HepG2 (cell line): ENCODE data around the gene NR5A2. TPM values are rescaled to one million over a fixed set of nuclear protein-coding genes. Genes with fewer than 3 reads are reported as not detected.

Source experiments
- ATAC-seq: fragments of 200-7000 bp; cut with Tn5 transposase; 3 replicates; pipeline ENCODE4 v1.9.1; 2020; ENCODE audit warnings: mild to moderate bottlenecking, moderate library complexity
- BruUV-seq: library from RNA; stranded (reverse); fragments of 400-500 nt; replicated peaks from 2 replicates; lab custom pipeline; 2021; lab: Mats Ljungman, UMichigan
- CTCF ChIA-PET: fragments of 300-600 bp; formaldehyde crosslinking; extraction: SDS; loops from one replicate; lab custom pipeline; 2021; ENCODE audit warnings: low total read pairs, inconsistent platforms, low intra/inter-chr PET ratio; lab: Yijun Ruan, JAX
- POLR2A ChIA-PET: fragments of 350-600 bp; sonication (Branson Sonifier 250); formaldehyde crosslinking; loops from one replicate; lab custom pipeline; 2020; ENCODE audit warnings: antibody characterized with exemption, inconsistent platforms; lab: Yijun Ruan, JAX
- DNase-seq: peaks from one replicate; pipeline ENCODE4 v3.0.0-alpha.2; 2015; ENCODE audit warnings: low spot score
- FAIRE-seq: peaks from 3 replicates; lab custom pipeline; 2011; peaks lifted over from hg19 to GRCh38; lab: Jason Lieb, UNC
- H2AFZ ChIP-seq: one replicate; pipeline ENCODE4 v1.6.1; 2011; ENCODE audit warnings: low read length, inconsistent platforms
- H3K27ac ChIP-seq: fragments of 300-600 bp; 3 replicates; pipeline ENCODE4 v1.8.0; 2011; ENCODE audit warnings: mixed run types, mild to moderate bottlenecking, mixed read lengths, low read length, inconsistent platforms; ENCODE audit not compliant: insufficient read depth; ENCODE audit errors: extremely low read length
- H3K27me3 ChIP-seq, 2 experiments: fragments of 200-600 bp in 1 of 2; 2 replicates in 1 of 2; 3 replicates in 1 of 2; pipeline versions ENCODE4 v1.6.0 to v1.8.0; 2011; ENCODE audit warnings: low read length in 2 of 2, mild to moderate bottlenecking in 2 of 2, moderate library complexity in 2 of 2, inconsistent platforms in 1 of 2; ENCODE audit not compliant: insufficient read depth in 2 of 2, control insufficient read depth in 1 of 2
- H3K36me3 ChIP-seq, 2 experiments: fragments of 200-600 bp in 1 of 2; replicated peaks in 1 of 2; 2 replicates in 1 of 2; 3 replicates in 1 of 2; pipeline versions ENCODE4 v1.5.1 to v1.8.0; 2011; ENCODE audit warnings: low read length in 2 of 2, inconsistent platforms in 1 of 2; ENCODE audit not compliant: insufficient read depth in 2 of 2, control insufficient read depth in 1 of 2
- H3K4me1 ChIP-seq: 2 replicates; pipeline ENCODE4 v1.5.1; 2012; ENCODE audit warnings: low read length, inconsistent platforms; ENCODE audit not compliant: insufficient read depth
- H3K4me2 ChIP-seq: 2 replicates; pipeline ENCODE4 v1.6.0; 2011; ENCODE audit warnings: low read depth, low read length, inconsistent platforms
- H3K4me3 ChIP-seq, 3 experiments: fragments of 200-600 bp in 1 of 3; sonication (generic), shearing (Covaris generic) in 1 of 3; replicated peaks in 1 of 3; 2 replicates each; pipeline ENCODE4 v1.5.1; 2011 to 2016; ENCODE audit warnings: low read length in 3 of 3, inconsistent platforms in 2 of 3, low read depth in 2 of 3, mild to moderate bottlenecking in 2 of 3, control low read depth in 1 of 3, mixed read lengths in 1 of 3; ENCODE audit not compliant: insufficient read depth in 1 of 3
- H3K79me2 ChIP-seq: one replicate; pipeline ENCODE4 v1.6.1; 2011; ENCODE audit warnings: low read length, inconsistent platforms; ENCODE audit not compliant: insufficient read depth
- H3K9ac ChIP-seq: 2 replicates; pipeline ENCODE4 v1.6.0; 2011; ENCODE audit warnings: mild to moderate bottlenecking, low read depth, low read length, inconsistent platforms; ENCODE audit not compliant: insufficient read depth
- H3K9me3 ChIP-seq: 2 replicates; pipeline ENCODE4 v1.5.1; 2012; ENCODE audit warnings: mild to moderate bottlenecking, low read length
- H4K20me1 ChIP-seq: 2 replicates; pipeline ENCODE4 v1.6.0; 2011; ENCODE audit warnings: inconsistent platforms, mild to moderate bottlenecking, low read length, moderate library complexity; ENCODE audit not compliant: insufficient read depth
- ADNP ChIP-seq: sonication (generic); formaldehyde crosslinking; IDR thresholded peaks from 2 replicates; pipeline ENCODE4 v1.4.0; 2020; ENCODE audit warnings: missing genetic modification reagents
- HNF4G ChIP-seq, 2 experiments: sonication (generic) in 1 of 2; formaldehyde crosslinking in 1 of 2; IDR thresholded peaks; 2 replicates each; pipeline versions ENCODE4 v1.4.0 to v1.6.1; 2011 to 2020; ENCODE audit warnings: borderline replicate concordance in 2 of 2, low read depth in 2 of 2, mild to moderate bottlenecking in 2 of 2, low read length in 1 of 2, missing genetic modification reagents in 1 of 2, moderate library complexity in 1 of 2
- KDM4B ChIP-seq: sonication (generic); formaldehyde crosslinking; IDR thresholded peaks from 2 replicates; pipeline ENCODE4 v1.4.0; 2020; ENCODE audit warnings: missing genetic modification reagents
- KLF11 ChIP-seq: IDR thresholded peaks from 2 replicates; pipeline ENCODE4 v1.6.1; 2016; ENCODE audit warnings: missing compliant biosample characterization
- NFE2L2 ChIP-seq: fragments of 150-350 bp; IDR thresholded peaks from 2 replicates; pipeline ENCODE4 v1.6.1; 2014; ENCODE audit warnings: low read length
- ZNF44 ChIP-seq: sonication (generic); formaldehyde crosslinking; IDR thresholded peaks from 2 replicates; pipeline ENCODE4 v1.5.1; 2020; ENCODE audit warnings: mild to moderate bottlenecking, missing genetic modification reagents
- ZNF839 ChIP-seq: sonication (generic); formaldehyde crosslinking; IDR thresholded peaks from 2 replicates; pipeline ENCODE4 v1.4.0; 2020; ENCODE audit warnings: missing genetic modification reagents, mild to moderate bottlenecking, borderline replicate concordance
- WGBS: methylation state at CpG from one replicate; pipeline ENCODE4 v1.1.6; 2017; ENCODE audit warnings: low lambda C conversion rate; 5-methylcytosine and 5-hydroxymethylcytosine counted together
- in situ Hi-C: cut with HindIII; loops from 2 replicates; pipeline ENCODE4 v1.10.0; 2017; ENCODE audit warnings: low pct_unique_long_range_greater_than_20kb; ENCODE audit not compliant: extremely low pct_ligation_motif_present
- intact Hi-C: fragments of 100-400 bp; cut with micrococcal nuclease; formaldehyde crosslinking; loops from one replicate; pipeline ENCODE4 v1.10.0; 2022; ENCODE audit not compliant: unreplicated experiment
- polyA plus RNA-seq, 8 experiments: library from polyadenylated mRNA; depleted of rRNA in 3 of 8; stranded (reverse) in 7 of 8; unstranded in 1 of 8; fragments of >200 nt; fragmentation: Illumina TruSeq in 4 of 8; extraction: Trizol in 4 of 8; gene quantifications; 2 replicates each; pipeline versions ENCODE4 v1.2.1 to v1.2.3, GENCODE V29; 2011 to 2016; ENCODE audit warnings: low read depth in 4 of 8, missing spikeins in 1 of 8, mixed read lengths in 1 of 8; ENCODE audit not compliant: insufficient read depth in 1 of 8
- total RNA-seq, 5 experiments: library from RNA; depleted of rRNA; stranded (reverse); fragments of >200 nt; fragmentation: Illumina TruSeq; extraction: Trizol; gene quantifications; 2 replicates each; pipeline ENCODE4 v1.2.3, GENCODE V29; 2016; ENCODE audit warnings: low read depth in 1 of 5
- TF ChIP-seq, protein P1 (sequence below): sonication (generic); formaldehyde crosslinking; IDR thresholded peaks from 2 replicates; pipeline ENCODE4 v1.5.1; 2020; ENCODE audit warnings: missing genetic modification reagents, mild to moderate bottlenecking, borderline replicate concordance

The NR5A2 gene
- total and polyA plus RNA-seq, 2 of the 13 experiments (the other 11 are each of a cell fraction or from before 2014, with no cell fraction given): 0.24 to 2.8 TPM

DNA sequence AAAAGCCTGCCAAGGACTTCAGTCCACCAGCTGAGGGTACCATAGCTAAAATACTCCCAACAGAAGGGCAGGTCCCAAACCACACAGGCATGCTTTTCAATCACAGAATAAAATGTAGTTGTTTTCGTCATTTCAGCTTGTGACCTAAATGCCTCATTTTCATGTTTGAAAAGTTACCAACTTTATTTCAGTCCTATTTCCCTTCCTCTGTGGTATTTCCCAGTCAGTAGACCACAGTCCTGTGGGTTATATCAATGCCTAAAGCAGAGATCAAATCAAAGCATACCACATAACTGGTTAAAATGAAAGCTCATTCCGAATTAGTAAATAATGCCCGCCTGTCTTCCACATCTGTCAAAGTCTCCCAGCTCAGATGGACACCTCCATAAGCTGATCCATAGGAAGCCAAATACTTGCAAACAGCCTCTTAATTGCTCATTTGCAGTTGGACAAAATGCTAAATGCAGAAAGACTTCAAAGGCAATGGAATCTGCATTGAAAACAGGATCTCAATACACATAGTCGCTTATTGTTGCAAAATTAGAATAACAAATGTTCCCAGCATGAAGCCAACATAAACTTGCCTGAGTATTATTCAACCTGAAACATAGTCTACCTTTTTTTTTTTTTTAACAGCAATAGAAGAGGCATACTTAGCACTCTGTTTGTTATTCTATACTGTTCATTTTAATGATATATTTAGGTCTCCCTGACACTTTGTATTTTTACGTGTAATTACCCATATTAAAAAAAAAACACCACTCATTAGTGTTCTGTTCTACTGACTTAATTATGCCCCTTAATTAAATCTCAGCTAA is 53.9 kb downstream of the NR5A2 start:
- BruUV-seq: no TSS peak
- DNase-seq (no peak), FAIRE-seq (no peak), ATAC-seq (no peak)
- H3K36me3 ChIP-seq: no peaks in the 10 kb centered on the region
- no peak overlapping the region for H3K27ac ChIP-seq
- H3K9ac ChIP-seq: no peak overlapping the region
- ChIA-PET POLR2A (no interaction called here), CTCF (no interaction called here)
- TF ChIP-seq ZNF44: no peak
- no peak for TF ChIP-seq KLF11
- WGBS: 62% methylated on average over 5 of the region's 5 CpGs
- no peaks in the 10 kb centered on the region for H3K9me3 ChIP-seq
- no peak overlapping the region for H2AFZ ChIP-seq
- H3K4me1 ChIP-seq: no peaks in the 10 kb centered on the region
- no peak overlapping the region for H3K4me3 ChIP-seq
- in situ Hi-C loops: no loop called here
- no peak overlapping the region for H3K4me2 ChIP-seq
- intact Hi-C loops: no loop called here
- no peaks in the 10 kb centered on the region for H3K79me2 ChIP-seq
- no peaks in the 10 kb centered on the region for H4K20me1 ChIP-seq
- no peaks in the 10 kb centered on the region for H3K27me3 ChIP-seq

DNA sequence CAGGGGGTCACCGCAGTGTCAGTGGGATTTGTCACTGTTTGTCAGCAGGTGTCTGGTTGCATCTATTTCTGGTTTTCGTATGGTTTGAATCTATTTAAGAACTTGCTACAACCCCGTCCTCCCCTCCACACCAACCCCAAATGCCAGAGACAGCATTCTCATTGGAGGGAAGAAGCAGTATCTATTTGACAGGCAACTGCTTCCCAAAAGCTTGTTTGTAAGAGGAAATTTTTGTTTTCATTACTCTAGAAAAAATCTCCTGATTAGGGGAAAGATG is 54.4 kb downstream of the NR5A2 start:
- Histone ChIP-seq H2AFZ (no peak overlapping the region), H3K9me3 (no peaks in the 10 kb centered on the region), H4K20me1 (no peaks in the 10 kb centered on the region), H3K4me1 (no peaks in the 10 kb centered on the region), H3K27me3 (no peaks in the 10 kb centered on the region), H3K36me3 (no peaks in the 10 kb centered on the region), H3K27ac (no peak overlapping the region), H3K4me3 (no peak overlapping the region), H3K4me2 (no peak overlapping the region), H3K9ac (no peak overlapping the region), H3K79me2 (no peaks in the 10 kb centered on the region)
- FAIRE-seq (no peak), DNase-seq (no peak), ATAC-seq (no peak)
- ChIA-PET CTCF (no interaction called here), POLR2A (no interaction called here)
- intact Hi-C loops: no loop called here
- in situ Hi-C loops: no loop called here
- WGBS: 60% methylated on average over 3 of the region's 3 CpGs
- no TSS peak for BruUV-seq
- TF ChIP-seq KDM4B (CRISPR knock-in tag) (no peak), ADNP (CRISPR knock-in tag) (no peak), ZNF839 (no peak), NFE2L2 (no peak), HNF4G (IDR thresholded peaks at IDR 0.05; ENCODE audit: borderline replicate concordance, low read depth, low read length) (no peak), HNF4G (CRISPR knock-in tag; IDR thresholded peaks at IDR 0.05; ENCODE audit: borderline replicate concordance, low read depth) (no peak)
- TF ChIP-seq, protein P1, sequence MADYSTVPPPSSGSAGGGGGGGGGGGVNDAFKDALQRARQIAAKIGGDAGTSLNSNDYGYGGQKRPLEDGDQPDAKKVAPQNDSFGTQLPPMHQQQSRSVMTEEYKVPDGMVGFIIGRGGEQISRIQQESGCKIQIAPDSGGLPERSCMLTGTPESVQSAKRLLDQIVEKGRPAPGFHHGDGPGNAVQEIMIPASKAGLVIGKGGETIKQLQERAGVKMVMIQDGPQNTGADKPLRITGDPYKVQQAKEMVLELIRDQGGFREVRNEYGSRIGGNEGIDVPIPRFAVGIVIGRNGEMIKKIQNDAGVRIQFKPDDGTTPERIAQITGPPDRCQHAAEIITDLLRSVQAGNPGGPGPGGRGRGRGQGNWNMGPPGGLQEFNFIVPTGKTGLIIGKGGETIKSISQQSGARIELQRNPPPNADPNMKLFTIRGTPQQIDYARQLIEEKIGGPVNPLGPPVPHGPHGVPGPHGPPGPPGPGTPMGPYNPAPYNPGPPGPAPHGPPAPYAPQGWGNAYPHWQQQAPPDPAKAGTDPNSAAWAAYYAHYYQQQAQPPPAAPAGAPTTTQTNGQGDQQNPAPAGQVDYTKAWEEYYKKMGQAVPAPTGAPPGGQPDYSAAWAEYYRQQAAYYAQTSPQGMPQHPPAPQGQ: no peak
- TF ChIP-seq, all 625 proteins: peak for 0
